ENCODE measurements around the gene SERPINB6. TPM values are rescaled to one million over a fixed set of nuclear protein-coding genes. Genes with fewer than 3 reads are reported as not detected.
A peak's percentile ranks its signal among the peaks of the same experiment; 100 is the strongest.

The SERPINB6 gene
- total and polyA plus RNA-seq, 10 donors, result 111 to 256 (median 191) TPM

GRCh38 chr6:2949121-2949520, 22.2 kb downstream of the SERPINB6 start:
- WGBS, 5 donors, result 91 to 98% (median 96%) methylated on average over 12 of the region's 12 CpGs
- intact Hi-C loops (cut with DNase I; ENCODE audit: low total_unique reads), result no loop called here
- TF ChIP-seq POLR2AphosphoS5 (IDR thresholded peaks at IDR 0.05) (no peak), CTCF (IDR thresholded peaks at IDR 0.05 in 8 of 11, conservative IDR thresholded peaks at IDR 0.05 in 3 of 11) (no peak), POLR2A (IDR thresholded peaks at IDR 0.05) (no peak)
- Histone ChIP-seq H3K9me3 (no peaks in the 10 kb centered on the region), H3K4me3 (no peak overlapping the region), H3K27ac (peak overlapping the region in 2 of 8 donors; percentile 2 to 5), H3K27me3 (replicated peaks in 1 of 7) (no peaks in the 10 kb centered on the region), H3K36me3 (peaks cover 0 to 80% (median 27%) of the 10 kb centered on the region in 6 donors), H3K4me1 (peaks cover 0 to 64% (median 47%) of the 10 kb centered on the region in 6 donors)
- peak; percentile 41 for DNase-seq

GRCh38 chr6:2948228-2949025, 22.9 kb downstream of the SERPINB6 start:
- H3K9me3 ChIP-seq, result no peaks in the 10 kb centered on the region
- H3K36me3 ChIP-seq, result peaks cover 0 to 73% (median 27%) of the 10 kb centered on the region in 6 donors
- H3K27me3 ChIP-seq (replicated peaks in 1 of 7), result no peaks in the 10 kb centered on the region
- intact Hi-C loops (cut with DNase I; ENCODE audit: low total_unique reads), result no loop called here
- H3K4me1 ChIP-seq, result peaks cover 7 to 71% (median 54%) of the 10 kb centered on the region in 6 donors
- no peak overlapping the region for H3K27ac ChIP-seq
- no peak for TF ChIP-seq POLR2AphosphoS5 (IDR thresholded peaks at IDR 0.05)
- no peak for TF ChIP-seq CTCF (IDR thresholded peaks at IDR 0.05 in 8 of 11, conservative IDR thresholded peaks at IDR 0.05 in 3 of 11)
- no peak for TF ChIP-seq POLR2A (IDR thresholded peaks at IDR 0.05)
- WGBS, 5 donors, result 93 to 96% (median 94%) methylated on average over 30 of the region's 30 CpGs
- H3K4me3 ChIP-seq, result no peak overlapping the region
- DNase-seq, result peak; percentile 66

- intact Hi-C loops (cut with DNase I; ENCODE audit: low total_unique reads), result no loop called here
- WGBS, 5 donors, result 76 to 87% (median 87%) methylated on average over 7 of the region's 7 CpGs
- Histone ChIP-seq H3K4me3 (no peak overlapping the region), H3K36me3 (peaks cover 0 to 64% (median 25%) of the 10 kb centered on the region in 6 donors), H3K9me3 (no peaks in the 10 kb centered on the region), H3K27me3 (replicated peaks in 1 of 7) (no peaks in the 10 kb centered on the region), H3K27ac (peak overlapping the region in 1 of 8 donors; percentile 36), H3K4me1 (peaks cover 11 to 75% (median 58%) of the 10 kb centered on the region in 6 donors)
- DNase-seq, result peak; percentile 46
- TF ChIP-seq POLR2AphosphoS5 (IDR thresholded peaks at IDR 0.05), result no peak
- TF ChIP-seq POLR2A (IDR thresholded peaks at IDR 0.05), result no peak
- TF ChIP-seq CTCF (IDR thresholded peaks at IDR 0.05 in 8 of 11, conservative IDR thresholded peaks at IDR 0.05 in 3 of 11), result no peak
Measured at GRCh38 chr6:2947445-2947844, 23.9 kb downstream of the SERPINB6 start.

- intact Hi-C loops (cut with DNase I; ENCODE audit: low total_unique reads), result no loop called here
- Histone ChIP-seq H3K4me1 (peaks cover 15 to 78% (median 62%) of the 10 kb centered on the region in 6 donors), H3K27ac (peak overlapping the region in 1 of 8 donors; percentile 51), H3K4me3 (no peak overlapping the region), H3K27me3 (replicated peaks in 1 of 7) (no peaks in the 10 kb centered on the region), H3K36me3 (peaks cover 0 to 41% (median 24%) of the 10 kb centered on the region in 6 donors), H3K9me3 (no peaks in the 10 kb centered on the region)
- 82 to 96% (median 90%) methylated on average over 8 of the region's 8 CpGs for WGBS, 5 donors
- peak; percentile 65 for DNase-seq
- TF ChIP-seq POLR2AphosphoS5 (IDR thresholded peaks at IDR 0.05) (peak in 2 of 3 donors; percentile 21 to 25), CTCF (IDR thresholded peaks at IDR 0.05 in 8 of 11, conservative IDR thresholded peaks at IDR 0.05 in 3 of 11) (no peak)
Measured at GRCh38 chr6:2945153-2945452, 26.3 kb downstream of the SERPINB6 start.
